AG04449 (cell line): ENCODE measurements around the gene PRKCSH.
A peak's percentile ranks its signal among the peaks of the same experiment; 100 is the strongest.
"Not testable (repeated sequence)": the region's sequence is repeated elsewhere in the genome, so short reads cannot be mapped to it uniquely, and the experiment has no call there.

Experiments
- CTCF ChIA-PET: fragments of 350-600 bp; formaldehyde crosslinking; extraction: SDS; loops from one replicate; lab custom pipeline; 2021; ENCODE audit warnings: antibody characterized with exemption; lab: Yijun Ruan, JAX
- POLR2A ChIA-PET: fragments of 400-600, 350-600 bp; formaldehyde crosslinking; extraction: SDS; loops from one replicate; lab custom pipeline; 2020; ENCODE audit warnings: antibody characterized with exemption, inconsistent platforms; lab: Yijun Ruan, JAX
- DNase-seq: peaks from one replicate; pipeline ENCODE4 v3.0.0-alpha.2; 2010; ENCODE audit warnings: low read depth, low spot score
- H3K4me3 ChIP-seq: 2 replicates; pipeline ENCODE4 v1.5.1; 2011; ENCODE audit warnings: low read depth, mild to moderate bottlenecking, control low read depth, low read length
- CTCF ChIP-seq: IDR thresholded peaks from one replicate; pipeline ENCODE4 v1.5.1; 2011; ENCODE audit warnings: mild to moderate bottlenecking, moderate library complexity, low read length, control low read depth, inconsistent platforms; ENCODE audit not compliant: insufficient read depth; ENCODE audit errors: missing control alignments

Gene PRKCSH

GRCh38 chr19:11451871-11452619, 16.6 kb downstream of the PRKCSH start:
- CTCF ChIA-PET = interaction anchor here (1.0 to 1.8 kb wide), 6 partner anchors 9 to 159 kb away, joined by 3 to 4 read pairs (median 4); partner anchors contain the start of gene PRKCSH
- DNase-seq = no peak
- POLR2A ChIA-PET = no interaction called here
- no peak overlapping the region for H3K4me3 ChIP-seq
- TF ChIP-seq CTCF = no peak

- no peak for DNase-seq
- no peak overlapping the region for H3K4me3 ChIP-seq
Observed at GRCh38 chr19:11452620-11453310, 17.3 kb downstream of the PRKCSH start.

GRCh38 chr19:11453468-11454341, 18.3 kb downstream of the PRKCSH start:
- ChIA-PET POLR2A (no interaction called here), CTCF (interaction anchor here (1.8 kb wide), 1 partner anchor 10 kb away, joined by 4 read pairs; no protein-coding TSS in a partner anchor)
- TF ChIP-seq CTCF = peak; percentile 43
- H3K4me3 ChIP-seq = no peak overlapping the region
- no peak for DNase-seq

More at GRCh38 chr19:11452620-11453310, 17.3 kb downstream of the PRKCSH start:
- TF ChIP-seq CTCF = no peak
- ChIA-PET POLR2A (no interaction called here), CTCF (interaction anchor here (1.0 to 1.8 kb wide), 6 partner anchors 9 to 160 kb away, joined by 3 to 4 read pairs (median 4); partner anchors contain the start of gene PRKCSH)

- DNase-seq, H3K4me3 ChIP-seq, POLR2A ChIA-PET: not testable (repeated sequence)
- CTCF ChIA-PET = interaction anchor here (0.7 kb wide), 1 partner anchor 84 kb away, joined by 3 read pairs; the partner anchor contains the start of gene CNN1
Observed at GRCh38 chr19:11455233-11455554, 19.8 kb downstream of the PRKCSH start.

GRCh38 chr19:11456659-11457058, 21.2 kb downstream of the PRKCSH start:
- ChIA-PET CTCF (no interaction called here), POLR2A (no interaction called here)
- no peak for TF ChIP-seq CTCF
- no peak for DNase-seq
- no peak overlapping the region for H3K4me3 ChIP-seq

GRCh38 chr19:11457115-11457514, 21.7 kb downstream of the PRKCSH start:
- no peak for DNase-seq
- TF ChIP-seq CTCF = no peak
- no peak overlapping the region for H3K4me3 ChIP-seq
- ChIA-PET POLR2A (no interaction called here), CTCF (interaction anchor here (0.6 to 1.3 kb wide), 3 partner anchors 26 to 319 kb away, joined by 3 to 6 read pairs (median 3); no protein-coding TSS in a partner anchor)
